WTC11 (cell line): ENCODE data around the gene EMC6. TPM values are rescaled to one million over a fixed set of nuclear protein-coding genes. Genes with fewer than 3 reads are reported as not detected.

Experiments
- ATAC-seq: fragments of 200-7000 bp; cut with Tn5 transposase; 2 replicates; pipeline ENCODE4 v1.10.0; 2021; ENCODE audit warnings: mild to moderate bottlenecking, moderate library complexity
- CTCF ChIA-PET: fragments of 300-600 bp; sonication (Branson Sonifier 250); formaldehyde crosslinking; loops from one replicate; lab custom pipeline; 2021; ENCODE audit warnings: antibody characterized with exemption; lab: Charles Lee
- POLR2A ChIA-PET: fragments of 350-600 bp; sonication (Branson Sonifier 250); formaldehyde crosslinking; loops from one replicate; lab custom pipeline; 2021; ENCODE audit warnings: antibody characterized with exemption; lab: Charles Lee
- DNase-seq: peaks from one replicate; pipeline ENCODE4 v3.0.0; 2021; ENCODE audit warnings: low spot score
- H3K27ac Mint-ChIP-seq: 2 replicates; pipeline ENCODE4 v1.8.0; 2021; ENCODE audit warnings: mixed read lengths
- H3K27me3 Mint-ChIP-seq: 2 replicates; pipeline ENCODE4 v1.8.0; 2021; ENCODE audit warnings: low read depth, mild to moderate bottlenecking, moderate library complexity, mixed read lengths
- H3K36me3 Mint-ChIP-seq: 2 replicates; pipeline ENCODE4 v1.8.0; 2021; ENCODE audit warnings: mixed read lengths
- H3K4me1 Mint-ChIP-seq: 2 replicates; pipeline ENCODE4 v1.8.0; 2022; ENCODE audit warnings: mixed read lengths
- H3K4me3 Mint-ChIP-seq: 2 replicates; pipeline ENCODE4 v1.8.0; 2021; ENCODE audit warnings: mild to moderate bottlenecking, moderate library complexity, mixed read lengths
- H3K9me3 Mint-ChIP-seq: 2 replicates; pipeline ENCODE4 v1.8.0; 2021; ENCODE audit warnings: mixed read lengths
- ARID4B ChIP-seq: sonication (generic); formaldehyde crosslinking; IDR thresholded peaks from 2 replicates; pipeline ENCODE4 v1.8.0; 2023; ENCODE audit warnings: missing genetic modification reagents, mild to moderate bottlenecking, borderline replicate concordance
- ATF1 ChIP-seq: sonication (generic); formaldehyde crosslinking; IDR thresholded peaks from 2 replicates; pipeline ENCODE4 v1.8.1; 2023; ENCODE audit warnings: mild to moderate bottlenecking, moderate library complexity, missing genetic modification reagents
- ATF6 ChIP-seq: sonication (generic); formaldehyde crosslinking; IDR thresholded peaks from 2 replicates; pipeline ENCODE4 v1.8.1; 2023; ENCODE audit warnings: mild to moderate bottlenecking, missing genetic modification reagents
- CBFB ChIP-seq: sonication (generic); formaldehyde crosslinking; IDR thresholded peaks from 2 replicates; pipeline ENCODE4 v1.8.1; 2022; ENCODE audit warnings: mild to moderate bottlenecking, low read depth, missing genetic modification reagents
- CREB1 ChIP-seq: sonication (generic); formaldehyde crosslinking; IDR thresholded peaks from 2 replicates; pipeline ENCODE4 v1.8.0; 2023; ENCODE audit warnings: mild to moderate bottlenecking, missing genetic modification reagents
- E2F5 ChIP-seq: sonication (generic); formaldehyde crosslinking; IDR thresholded peaks from 2 replicates; pipeline ENCODE4 v1.8.1; 2022; ENCODE audit warnings: mild to moderate bottlenecking, moderate library complexity, missing genetic modification reagents
- FOXK1 ChIP-seq: sonication (generic); formaldehyde crosslinking; IDR thresholded peaks from 2 replicates; pipeline ENCODE4 v1.8.0; 2022; ENCODE audit warnings: mild to moderate bottlenecking, moderate library complexity, missing genetic modification reagents
- FOXP4 ChIP-seq: sonication (generic); formaldehyde crosslinking; IDR thresholded peaks from 2 replicates; pipeline ENCODE4 v1.8.0; 2022; ENCODE audit warnings: mild to moderate bottlenecking, missing genetic modification reagents
- HMGXB4 ChIP-seq: sonication (generic); formaldehyde crosslinking; IDR thresholded peaks from 2 replicates; pipeline ENCODE4 v1.8.1; 2023; ENCODE audit warnings: mild to moderate bottlenecking, moderate library complexity, missing genetic modification reagents
- MYBL2 ChIP-seq: sonication (generic); formaldehyde crosslinking; IDR thresholded peaks from 2 replicates; pipeline ENCODE4 v1.8.1; 2023; ENCODE audit warnings: mild to moderate bottlenecking, moderate library complexity, missing genetic modification reagents
- NFATC4 ChIP-seq: fragments of 250-450 bp; sonication (Bioruptor Pico); IDR thresholded peaks from 2 replicates; pipeline ENCODE4 v1.9.0; 2021; ENCODE audit warnings: mild to moderate bottlenecking
- NR2C2 ChIP-seq: sonication (generic); formaldehyde crosslinking; IDR thresholded peaks from 2 replicates; pipeline ENCODE4 v1.8.0; 2022; ENCODE audit warnings: mild to moderate bottlenecking, missing genetic modification reagents
- RELA ChIP-seq: sonication (generic); formaldehyde crosslinking; IDR thresholded peaks from 2 replicates; pipeline ENCODE4 v1.8.1; 2022; ENCODE audit warnings: missing genetic modification reagents, mild to moderate bottlenecking, borderline replicate concordance
- RORB ChIP-seq: fragments of 250-450 bp; sonication (Bioruptor Pico); IDR thresholded peaks from 2 replicates; pipeline ENCODE4 v1.9.0; 2021; ENCODE audit warnings: mild to moderate bottlenecking
- SMAD3 ChIP-seq: sonication (generic); formaldehyde crosslinking; IDR thresholded peaks from 2 replicates; pipeline ENCODE4 v1.8.0; 2022; ENCODE audit warnings: missing genetic modification reagents, mild to moderate bottlenecking, borderline replicate concordance
- TEAD1 ChIP-seq: sonication (generic); formaldehyde crosslinking; IDR thresholded peaks from 2 replicates; pipeline ENCODE4 v1.8.0; 2022; ENCODE audit warnings: mild to moderate bottlenecking, missing genetic modification reagents
- ZNF416 ChIP-seq: fragments of 250-450 bp; sonication (Bioruptor Pico); IDR thresholded peaks from 2 replicates; pipeline ENCODE4 v1.9.0; 2021; ENCODE audit warnings: mild to moderate bottlenecking, inconsistent platforms
- ZNF423 ChIP-seq: fragments of 250-450 bp; sonication (Bioruptor Pico); IDR thresholded peaks from 2 replicates; pipeline ENCODE4 v2.1.2; 2022; ENCODE audit warnings: mild to moderate bottlenecking, moderate library complexity
- total RNA-seq: library from RNA; stranded (reverse); gene quantifications from 3 replicates; pipeline ENCODE4 v1.2.3, GENCODE V29; 2021
- TF ChIP-seq, protein P1 (sequence below): sonication (generic); formaldehyde crosslinking; IDR thresholded peaks from 2 replicates; pipeline ENCODE4 v1.8.0; 2022; ENCODE audit warnings: mild to moderate bottlenecking, missing genetic modification reagents
- TF ChIP-seq, protein P2 (sequence below): sonication (generic); formaldehyde crosslinking; IDR thresholded peaks from 2 replicates; pipeline ENCODE4 v1.8.1; 2022; ENCODE audit warnings: low read depth, mild to moderate bottlenecking, moderate library complexity, missing genetic modification reagents, borderline replicate concordance
- TF ChIP-seq, protein P3 (sequence below): fragments of 200-600 bp; IDR thresholded peaks from 2 replicates; pipeline ENCODE4 v1.8.0; 2022; ENCODE audit warnings: antibody characterized with exemption

The EMC6 gene
- total RNA-seq, 1 experiment from 2014 or later = 86.0 TPM

DNA sequence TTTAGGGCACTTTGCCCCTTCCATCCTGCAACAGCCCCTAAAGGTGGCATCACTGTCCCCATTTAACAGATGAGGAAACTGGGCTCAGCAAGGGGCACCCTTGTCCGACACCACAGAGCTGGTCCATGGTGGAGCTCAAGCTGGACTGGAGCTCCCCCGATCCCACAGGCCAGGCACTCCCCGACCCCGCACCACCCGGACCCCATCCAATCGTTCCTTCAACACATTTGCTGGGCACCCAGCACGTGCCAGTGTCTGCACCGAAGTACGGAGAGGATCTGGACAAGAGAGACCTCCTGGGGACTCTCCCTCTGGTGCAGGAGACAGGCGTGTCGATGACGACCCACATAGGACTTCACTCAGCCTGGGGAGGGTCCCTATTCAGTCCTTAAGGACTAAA, 13.4 kb downstream of the EMC6 start:
- Mint-ChIP-seq H3K9me3 (no peaks in the 10 kb centered on the region), H3K27me3 (no peaks in the 10 kb centered on the region; the same call in none of the 2 replicates), H3K36me3 (no peaks in the 10 kb centered on the region), H3K27ac (no peak overlapping the region), H3K4me3 (no peak overlapping the region), H3K4me1 (peaks cover 7% of the 10 kb centered on the region)
- ChIA-PET CTCF (interaction anchor here (0.7 to 2.7 kb wide), 19 partner anchors 9 to 211 kb away, joined by 3 to 85 read pairs (median 10); partner anchors contain the start of genes CAMKK1, EMC6, HASPIN and P2RX5), POLR2A (no interaction called here)
- TF ChIP-seq E2F5 (CRISPR knock-in tag) (no peak), CBFB (CRISPR knock-in tag) (no peak), RELA (no peak), FOXK1 (no peak), HMGXB4 (CRISPR knock-in tag) (no peak), RORB (CRISPR knock-in tag) (no peak), NR2C2 (CRISPR knock-in tag) (no peak), ATF1 (CRISPR knock-in tag) (no peak), ZNF423 (CRISPR knock-in tag) (no peak), TEAD1 (CRISPR knock-in tag) (no peak), SMAD3 (CRISPR knock-in tag) (no peak), MYBL2 (no peak), FOXP4 (CRISPR knock-in tag) (no peak), NFATC4 (CRISPR knock-in tag) (no peak), CREB1 (CRISPR knock-in tag) (no peak), ATF6 (CRISPR knock-in tag) (no peak)
- TF ChIP-seq, protein P1, sequence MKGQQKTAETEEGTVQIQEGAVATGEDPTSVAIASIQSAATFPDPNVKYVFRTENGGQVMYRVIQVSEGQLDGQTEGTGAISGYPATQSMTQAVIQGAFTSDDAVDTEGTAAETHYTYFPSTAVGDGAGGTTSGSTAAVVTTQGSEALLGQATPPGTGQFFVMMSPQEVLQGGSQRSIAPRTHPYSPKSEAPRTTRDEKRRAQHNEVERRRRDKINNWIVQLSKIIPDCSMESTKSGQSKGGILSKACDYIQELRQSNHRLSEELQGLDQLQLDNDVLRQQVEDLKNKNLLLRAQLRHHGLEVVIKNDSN = no peak
- TF ChIP-seq, protein P2, sequence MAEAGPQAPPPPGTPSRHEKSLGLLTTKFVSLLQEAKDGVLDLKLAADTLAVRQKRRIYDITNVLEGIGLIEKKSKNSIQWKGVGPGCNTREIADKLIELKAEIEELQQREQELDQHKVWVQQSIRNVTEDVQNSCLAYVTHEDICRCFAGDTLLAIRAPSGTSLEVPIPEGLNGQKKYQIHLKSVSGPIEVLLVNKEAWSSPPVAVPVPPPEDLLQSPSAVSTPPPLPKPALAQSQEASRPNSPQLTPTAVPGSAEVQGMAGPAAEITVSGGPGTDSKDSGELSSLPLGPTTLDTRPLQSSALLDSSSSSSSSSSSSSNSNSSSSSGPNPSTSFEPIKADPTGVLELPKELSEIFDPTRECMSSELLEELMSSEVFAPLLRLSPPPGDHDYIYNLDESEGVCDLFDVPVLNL (CRISPR knock-in tag) = no peak
- DNase-seq (no peak), ATAC-seq (no peak)

- H3K4me3 Mint-ChIP-seq = no peak overlapping the region
- CTCF ChIA-PET = interaction anchor here (0.5 to 2.7 kb wide), 54 partner anchors 8 to 1135 kb away, joined by 3 to 85 read pairs (median 5); partner anchors contain the start of genes CAMKK1, CTNS, EMC6 and HASPIN
- DNase-seq = peak; percentile 64
Measured at GRCh38 chr17:3683054-3683511, 14.5 kb downstream of the EMC6 start.

More at GRCh38 chr17:3683054-3683511, 14.5 kb downstream of the EMC6 start:
- POLR2A ChIA-PET = no interaction called here
- no peaks in the 10 kb centered on the region for H3K36me3 Mint-ChIP-seq
- H3K4me1 Mint-ChIP-seq = 0 out of 2 replicates have a peak, but pooled peaks cover 5% of the 10 kb centered on the region
- H3K27me3 Mint-ChIP-seq = no peaks in the 10 kb centered on the region; the same call in none of the 2 replicates
- no peak overlapping the region for H3K27ac Mint-ChIP-seq
- H3K9me3 Mint-ChIP-seq = no peaks in the 10 kb centered on the region
- peak; percentile 85 for ATAC-seq
- peak; percentile 52; the same call in 1 of the 2 replicates for TF ChIP-seq ARID4B
- TF ChIP-seq ZNF416 (CRISPR knock-in tag) = no peak
- TF ChIP-seq, protein P3, sequence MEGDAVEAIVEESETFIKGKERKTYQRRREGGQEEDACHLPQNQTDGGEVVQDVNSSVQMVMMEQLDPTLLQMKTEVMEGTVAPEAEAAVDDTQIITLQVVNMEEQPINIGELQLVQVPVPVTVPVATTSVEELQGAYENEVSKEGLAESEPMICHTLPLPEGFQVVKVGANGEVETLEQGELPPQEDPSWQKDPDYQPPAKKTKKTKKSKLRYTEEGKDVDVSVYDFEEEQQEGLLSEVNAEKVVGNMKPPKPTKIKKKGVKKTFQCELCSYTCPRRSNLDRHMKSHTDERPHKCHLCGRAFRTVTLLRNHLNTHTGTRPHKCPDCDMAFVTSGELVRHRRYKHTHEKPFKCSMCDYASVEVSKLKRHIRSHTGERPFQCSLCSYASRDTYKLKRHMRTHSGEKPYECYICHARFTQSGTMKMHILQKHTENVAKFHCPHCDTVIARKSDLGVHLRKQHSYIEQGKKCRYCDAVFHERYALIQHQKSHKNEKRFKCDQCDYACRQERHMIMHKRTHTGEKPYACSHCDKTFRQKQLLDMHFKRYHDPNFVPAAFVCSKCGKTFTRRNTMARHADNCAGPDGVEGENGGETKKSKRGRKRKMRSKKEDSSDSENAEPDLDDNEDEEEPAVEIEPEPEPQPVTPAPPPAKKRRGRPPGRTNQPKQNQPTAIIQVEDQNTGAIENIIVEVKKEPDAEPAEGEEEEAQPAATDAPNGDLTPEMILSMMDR = peak; percentile 98
- peak; percentile 44; the same call in 1 of the 2 replicates for TF ChIP-seq TEAD1 (CRISPR knock-in tag)
